OCI-M2 (cell line): ENCODE measurements around the gene DNAJC28.
"Not testable (repeated sequence)": the region's sequence is repeated elsewhere in the genome, so short reads cannot be mapped to it uniquely, and the experiment has no call there.

ENCODE experiments used
- DNase-seq: peaks from one replicate; lab custom pipeline; 2025; ENCODE audit not compliant: unreplicated experiment; lab: John Stamatoyannopoulos, UW

The DNAJC28 gene

GRCh38 chr21:33491373-33492102 lies at the start of gene DNAJC28:
TSS of gene DNAJC28 (minus strand) at chr21:33491716. CDS start at chr21:33489393, 2,323 bp downstream.
- DNase-seq, result peak; percentile 96

- DNase-seq, result no peak
Observed at GRCh38 chr21:33541105-33541711, 49.7 kb upstream of the DNAJC28 start.

- DNase-seq, result no peak
Observed at GRCh38 chr21:33540711-33541104, 49.2 kb upstream of the DNAJC28 start.

- no peak for DNase-seq
Observed at GRCh38 chr21:33539616-33540015, 48.1 kb upstream of the DNAJC28 start.

GRCh38 chr21:33537212-33537611 lies 45.7 kb upstream of the DNAJC28 start:
- no peak for DNase-seq

GRCh38 chr21:33531007-33531406 lies 39.5 kb upstream of the DNAJC28 start:
- DNase-seq, result no peak

- DNase-seq, result no peak
Observed at GRCh38 chr21:33522953-33523349, 31.4 kb upstream of the DNAJC28 start.

GRCh38 chr21:33522297-33522952 lies 30.9 kb upstream of the DNAJC28 start:
- no peak for DNase-seq

- DNase-seq, result no peak
Observed at GRCh38 chr21:33518899-33519298, 27.4 kb upstream of the DNAJC28 start.

GRCh38 chr21:33514229-33514628 lies 22.7 kb upstream of the DNAJC28 start:
- DNase-seq, result no peak

- no peak for DNase-seq
Observed at GRCh38 chr21:33512481-33512880, 21.0 kb upstream of the DNAJC28 start.

GRCh38 chr21:33511639-33512038 lies 20.1 kb upstream of the DNAJC28 start:
- no peak for DNase-seq

- DNase-seq, result peak; percentile 54
Observed at GRCh38 chr21:33510826-33511225, 19.3 kb upstream of the DNAJC28 start.

- not testable (repeated sequence) for DNase-seq
Observed at GRCh38 chr21:33507003-33507402, 15.5 kb upstream of the DNAJC28 start.

GRCh38 chr21:33505833-33506232 lies 14.3 kb upstream of the DNAJC28 start:
- peak; percentile 66 for DNase-seq

- no peak for DNase-seq
Observed at GRCh38 chr21:33496345-33496744, 4.8 kb upstream of the DNAJC28 start.

- no peak for DNase-seq
Observed at GRCh38 chr21:33495743-33496142, 4.2 kb upstream of the DNAJC28 start.

- DNase-seq, result no peak
Observed at GRCh38 chr21:33493756-33494155, 2.2 kb upstream of the DNAJC28 start.

GRCh38 chr21:33492571-33492970 lies 1.1 kb upstream of the DNAJC28 start:
- DNase-seq, result no peak

- no peak for DNase-seq
Observed at GRCh38 chr21:33490991-33491372, 534 bp downstream of the DNAJC28 start.

GRCh38 chr21:33488936-33489335 lies 2.6 kb downstream of the DNAJC28 start:
- no peak for DNase-seq

- no peak for DNase-seq
Observed at GRCh38 chr21:33487996-33488395, 3.5 kb downstream of the DNAJC28 start.
